DMS114 treated with DMSO at 0.1 percent for 48 hours (cell line): Measurements from ENCODE around the gene KCNK1.

Experiments used
- DNase-seq: peaks from one replicate; lab custom pipeline; 2025; ENCODE audit not compliant: unreplicated experiment; lab: John Stamatoyannopoulos, UW

The KCNK1 gene

GRCh38 chr1:233635765-233636502 is 22.0 kb downstream of the KCNK1 start:
- DNase-seq, result no peak

GRCh38 chr1:233636503-233636877 is 22.6 kb downstream of the KCNK1 start:
- no peak for DNase-seq

GRCh38 chr1:233638513-233638912 is 24.6 kb downstream of the KCNK1 start:
- DNase-seq, result no peak

GRCh38 chr1:233639611-233640010 is 25.7 kb downstream of the KCNK1 start:
- DNase-seq, result no peak

- DNase-seq, result no peak
Measured at GRCh38 chr1:233640179-233640578, 26.3 kb downstream of the KCNK1 start.

GRCh38 chr1:233641029-233641428 is 27.1 kb downstream of the KCNK1 start:
- DNase-seq, result no peak

- DNase-seq, result no peak
Measured at GRCh38 chr1:233647073-233647472, 33.2 kb downstream of the KCNK1 start.

- no peak for DNase-seq
Measured at GRCh38 chr1:233647636-233648035, 33.7 kb downstream of the KCNK1 start.

- DNase-seq, result no peak
Measured at GRCh38 chr1:233651061-233651460, 37.2 kb downstream of the KCNK1 start.

GRCh38 chr1:233651563-233652233 is 37.8 kb downstream of the KCNK1 start:
- no peak for DNase-seq

- no peak for DNase-seq
Measured at GRCh38 chr1:233652526-233652925, 38.6 kb downstream of the KCNK1 start.

- no peak for DNase-seq
Measured at GRCh38 chr1:233654658-233655280, 40.9 kb downstream of the KCNK1 start.

GRCh38 chr1:233655301-233655740 is 41.4 kb downstream of the KCNK1 start:
- DNase-seq, result no peak

GRCh38 chr1:233656032-233656635 is 42.2 kb downstream of the KCNK1 start:
- no peak for DNase-seq

GRCh38 chr1:233656687-233657086 is 42.8 kb downstream of the KCNK1 start:
- no peak for DNase-seq

GRCh38 chr1:233657466-233657865 is 43.6 kb downstream of the KCNK1 start:
- DNase-seq, result no peak

GRCh38 chr1:233659495-233659894 is 45.6 kb downstream of the KCNK1 start:
- DNase-seq, result no peak

- no peak for DNase-seq
Measured at GRCh38 chr1:233661376-233662159, 47.7 kb downstream of the KCNK1 start.

- no peak for DNase-seq
Measured at GRCh38 chr1:233662575-233663304, 48.8 kb downstream of the KCNK1 start.

GRCh38 chr1:233664253-233664652 is 50.3 kb downstream of the KCNK1 start:
- DNase-seq, result no peak
